GM19467 (cell line): Measurements from ENCODE around the gene SGK1.
"Not testable (repeated sequence)": the region's sequence is repeated elsewhere in the genome, so short reads cannot be mapped to it uniquely, and the experiment has no call there.

ENCODE experiments used
- ATAC-seq: cut with Tn5 transposase; IDR thresholded peaks from one replicate; pipeline ENCODE4 v1.9.1; 2021; ENCODE audit warnings: mild to moderate bottlenecking, moderate library complexity; ENCODE audit not compliant: unreplicated experiment

SGK1 gene

DNA sequence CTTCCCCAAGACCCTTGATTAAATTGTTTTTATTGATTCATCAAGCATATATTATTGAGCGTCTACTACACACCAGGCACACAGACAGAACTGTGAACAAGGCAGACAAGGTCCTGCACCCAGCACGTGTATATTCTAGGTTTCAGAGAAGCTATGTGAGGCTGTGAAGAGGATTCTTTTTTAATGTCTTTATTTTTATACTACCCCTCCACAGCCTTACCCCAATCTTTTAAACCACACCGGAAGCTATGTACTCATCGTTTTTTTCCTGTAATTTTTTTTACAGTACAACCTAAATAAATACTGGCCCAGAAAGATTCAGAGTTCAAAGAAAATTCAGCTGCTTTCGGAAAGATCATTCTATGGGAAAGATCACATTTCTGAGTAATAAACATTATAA is 10.0 kb downstream of the SGK1 start:
- ATAC-seq, result no peak

- ATAC-seq, result no peak
These were observed 10.8 kb downstream of the SGK1 start for GRCh38 chr6:134307075-134307474.

GRCh38 chr6:134304381-134304780 is 13.5 kb downstream of the SGK1 start:
- ATAC-seq, result not testable (repeated sequence)

DNA sequence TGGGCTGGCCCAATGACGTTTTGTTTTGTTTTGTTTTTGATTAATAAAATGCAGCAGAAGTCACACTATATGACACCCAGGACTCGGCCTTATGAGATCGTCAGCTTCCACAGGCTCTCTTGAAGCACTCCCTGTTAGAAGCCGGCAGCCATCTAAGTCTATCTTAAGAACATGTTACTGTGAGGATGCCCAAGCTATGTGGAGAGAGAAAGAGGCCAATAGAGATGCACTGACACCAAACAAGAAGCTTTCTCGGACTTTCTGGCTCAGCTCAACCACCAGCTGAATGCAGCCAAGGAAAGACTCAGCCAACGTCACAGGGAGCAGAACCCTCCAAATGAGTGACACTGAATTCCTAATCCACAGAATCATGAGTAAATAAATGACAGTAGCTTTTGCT is 14.0 kb downstream of the SGK1 start:
- no peak for ATAC-seq

GRCh38 chr6:134299236-134299635 is 18.7 kb downstream of the SGK1 start:
- ATAC-seq, result no peak

DNA sequence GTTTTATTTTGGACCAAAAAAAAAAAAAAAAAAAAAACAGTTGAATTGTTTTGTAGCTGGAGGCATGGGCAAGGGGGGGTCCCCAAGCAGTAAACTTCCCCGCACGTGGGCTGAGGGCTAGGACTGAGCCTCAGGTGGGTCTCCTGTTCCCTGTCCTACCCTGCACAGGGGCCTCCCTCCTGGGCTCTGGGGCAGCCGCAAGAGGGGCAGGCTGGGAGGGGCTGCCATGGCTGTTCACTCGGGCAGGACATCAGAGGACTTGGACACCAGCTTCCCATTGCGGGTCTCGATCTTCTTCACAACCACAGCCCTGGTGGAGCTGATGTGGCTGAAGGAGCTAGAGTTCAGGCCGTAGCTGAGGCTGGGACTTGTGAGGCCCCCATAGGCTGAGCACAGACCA is 21.1 kb downstream of the SGK1 start:
- no peak for ATAC-seq

GRCh38 chr6:134295953-134296553 is 21.9 kb downstream of the SGK1 start:
- no peak for ATAC-seq

- no peak for ATAC-seq
These were observed 24.2 kb downstream of the SGK1 start for GRCh38 chr6:134293659-134294161.

DNA sequence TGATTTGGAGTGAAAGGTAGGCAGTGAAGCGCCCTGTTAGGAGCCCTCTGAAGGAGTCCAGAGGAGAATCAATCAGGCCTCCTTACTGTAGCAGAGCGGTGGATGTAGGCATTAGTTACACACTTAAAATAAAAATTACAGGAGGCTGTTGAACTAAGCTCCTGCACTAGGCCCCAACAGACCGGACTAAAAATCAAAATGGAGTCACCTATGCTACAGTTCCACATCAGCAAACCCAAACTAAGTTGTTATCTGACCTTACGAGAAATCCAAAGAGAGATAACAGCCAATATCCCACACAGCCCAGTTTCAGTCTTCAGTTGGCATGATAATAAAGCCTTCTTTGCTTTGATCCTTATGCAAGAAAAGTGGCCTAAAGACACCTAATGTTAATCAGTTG is 26.8 kb downstream of the SGK1 start:
- no peak for ATAC-seq

GRCh38 chr6:134289204-134289575 is 28.7 kb downstream of the SGK1 start:
- ATAC-seq, result no peak

GRCh38 chr6:134288538-134289203 is 29.2 kb downstream of the SGK1 start:
- no peak for ATAC-seq

DNA sequence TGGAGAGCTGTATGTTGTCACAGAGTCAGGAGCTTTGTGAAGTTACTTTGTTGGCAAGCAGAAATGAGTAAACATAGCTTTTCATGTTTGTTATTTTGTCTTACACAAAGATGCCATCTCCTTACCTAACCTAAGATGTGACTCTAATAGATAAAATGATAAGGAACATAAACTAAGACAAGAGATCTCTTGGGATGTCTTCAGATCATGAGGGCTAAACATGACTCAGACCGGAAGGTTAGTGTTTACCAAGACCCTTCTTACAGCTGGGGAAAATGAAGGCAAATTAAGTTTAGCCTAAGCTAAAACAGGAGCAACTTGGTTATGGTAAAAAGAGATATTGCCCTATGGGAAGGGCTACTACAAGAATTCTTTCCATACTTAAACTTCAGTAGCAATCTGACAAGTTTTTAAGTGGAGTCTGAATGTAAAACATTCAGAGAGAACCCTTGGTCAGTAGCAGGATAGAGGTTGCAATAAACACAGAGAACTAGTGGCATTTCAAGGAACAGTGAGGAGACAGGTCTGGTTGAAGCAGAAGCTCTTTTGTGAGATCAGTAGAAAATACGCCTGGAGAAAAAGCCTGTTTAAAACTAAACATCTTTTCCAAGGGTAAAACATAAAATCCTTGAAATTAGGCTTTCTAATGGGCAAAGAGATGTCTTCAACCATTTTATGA is 29.9 kb downstream of the SGK1 start:
- no peak for ATAC-seq

- no peak for ATAC-seq
These were observed 35.1 kb downstream of the SGK1 start for GRCh38 chr6:134282816-134283215.

GRCh38 chr6:134281388-134281787 is 36.5 kb downstream of the SGK1 start:
- ATAC-seq, result no peak

DNA sequence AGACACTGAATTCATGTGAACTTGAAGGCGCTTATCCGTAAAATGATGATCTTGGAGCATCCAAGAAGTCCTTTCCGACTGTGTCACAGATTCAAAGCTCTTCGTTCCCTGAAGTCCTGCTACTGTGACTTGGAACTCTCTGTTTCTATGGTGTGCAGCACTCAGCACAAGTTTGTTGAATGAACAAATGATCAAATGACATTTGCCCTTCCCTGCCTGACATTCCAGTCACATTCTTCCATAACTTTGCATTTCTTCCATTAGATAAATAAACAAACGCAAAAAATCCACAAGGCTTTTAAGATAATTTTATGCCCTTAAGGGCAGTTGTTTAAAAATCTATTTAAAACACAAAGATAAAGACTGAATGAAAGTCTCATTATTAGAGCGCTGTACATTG is 39.9 kb downstream of the SGK1 start:
- no peak for ATAC-seq

DNA sequence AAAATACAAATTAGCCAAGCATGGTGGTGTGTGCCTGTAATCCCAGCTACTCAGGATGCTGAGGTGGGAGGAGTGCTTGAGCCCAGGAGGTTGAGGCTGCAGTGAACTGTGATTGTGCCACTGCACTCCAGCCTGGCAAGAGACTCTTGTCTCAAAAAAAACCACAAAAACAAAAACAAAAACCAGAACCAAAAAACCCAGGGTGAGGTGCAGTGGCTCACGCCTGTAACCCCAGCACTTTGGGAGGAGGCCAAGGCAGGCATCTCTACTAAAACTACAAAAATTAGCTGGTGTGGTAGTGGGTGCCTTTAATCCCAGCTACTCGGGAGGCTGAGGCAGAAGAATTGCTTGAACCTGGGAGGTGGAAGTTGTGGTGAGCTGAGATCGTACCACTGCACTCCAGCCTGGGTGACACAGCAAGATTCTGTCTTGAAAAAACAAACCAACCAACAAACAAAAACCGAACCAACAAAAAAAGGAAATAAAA is 41.0 kb downstream of the SGK1 start:
- ATAC-seq, result not testable (repeated sequence)

GRCh38 chr6:134272374-134272773 is 45.5 kb downstream of the SGK1 start:
- no peak for ATAC-seq

GRCh38 chr6:134267917-134268361 is 50.0 kb downstream of the SGK1 start:
- no peak for ATAC-seq

DNA sequence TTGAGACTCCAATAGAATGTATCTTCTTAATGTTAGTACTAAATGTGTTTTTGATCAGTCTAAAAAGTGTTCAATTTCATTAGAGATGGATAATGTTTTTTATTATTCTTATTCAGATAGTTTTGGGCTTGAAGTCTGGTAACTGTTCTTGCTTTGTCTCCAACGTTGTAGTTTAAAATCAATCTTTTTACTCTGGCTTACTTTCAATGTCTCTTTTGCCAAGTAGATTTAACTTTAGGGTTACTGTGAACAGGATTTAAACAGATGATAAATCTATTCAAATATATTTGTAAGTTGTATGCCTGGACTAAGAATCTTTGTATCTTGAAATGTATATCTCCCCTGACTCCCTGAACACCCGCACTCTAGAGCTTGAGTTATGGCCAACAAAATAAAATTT is 51.1 kb downstream of the SGK1 start:
- no peak for ATAC-seq

DNA sequence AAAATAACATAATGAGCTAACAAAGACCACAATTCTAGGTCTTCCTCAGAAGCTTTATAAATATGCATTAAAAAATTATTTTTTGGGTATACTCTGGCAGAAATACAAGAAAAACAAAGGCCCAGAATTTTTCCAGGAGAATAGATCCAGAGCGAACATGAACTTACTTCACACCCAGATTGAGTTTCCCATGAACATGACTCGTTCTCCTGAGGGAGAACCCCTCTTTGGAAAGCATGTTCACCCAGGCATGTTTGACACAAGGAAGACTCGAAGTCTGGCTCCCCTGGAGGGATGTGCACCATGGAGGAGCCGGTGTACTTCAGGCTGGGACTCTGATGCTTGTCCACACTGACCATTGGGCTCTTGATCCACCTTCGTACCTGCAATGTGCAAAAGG is 56.1 kb downstream of the SGK1 start:
- ATAC-seq, result no peak

DNA sequence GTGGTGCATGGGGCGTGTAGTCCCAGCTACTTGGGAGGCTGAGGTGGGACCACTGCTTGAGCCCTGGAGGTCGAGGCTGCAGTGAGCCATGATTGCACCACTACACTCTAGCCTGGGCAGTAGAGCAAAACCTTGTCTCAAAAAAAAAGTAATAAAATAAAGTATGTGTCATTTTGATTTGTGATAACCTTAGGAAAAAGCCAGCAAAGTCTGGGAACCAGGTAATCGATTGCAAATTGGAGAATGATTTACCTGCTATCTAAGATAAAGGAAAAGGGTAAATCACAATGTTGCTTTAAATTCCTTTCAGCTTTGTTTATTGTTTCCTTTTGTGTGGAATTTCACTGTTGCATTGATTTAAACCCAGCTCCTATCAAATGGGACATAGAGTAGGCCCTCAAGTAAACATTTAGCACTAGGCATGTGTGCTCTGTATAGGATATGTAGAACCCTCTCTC is 59.0 kb downstream of the SGK1 start:
- ATAC-seq, result no peak

- ATAC-seq, result no peak
These were observed 60.4 kb downstream of the SGK1 start for GRCh38 chr6:134257516-134257915.
